SU-DHL-6 (cell line): ENCODE data around the gene GSG1.

Experiments
- CTCF ChIP-seq: fragments of 200-600 bp; sonication (generic); IDR thresholded peaks from one replicate; pipeline ENCODE4 v1.5.1; 2017; ENCODE audit warnings: antibody characterized with exemption, mild to moderate bottlenecking, low read length, moderate library complexity; ENCODE audit not compliant: insufficient read depth, poor library complexity, severe bottlenecking
- EZH2phosphoT487 ChIP-seq: fragments of 200-600 bp; sonication (generic), shearing (Covaris generic); conservative IDR thresholded peaks from 2 replicates; pipeline ENCODE4 v1.6.1; 2018; ENCODE audit warnings: mild to moderate bottlenecking, antibody characterized with exemption, low read length, moderate library complexity, mixed read lengths

DNA sequence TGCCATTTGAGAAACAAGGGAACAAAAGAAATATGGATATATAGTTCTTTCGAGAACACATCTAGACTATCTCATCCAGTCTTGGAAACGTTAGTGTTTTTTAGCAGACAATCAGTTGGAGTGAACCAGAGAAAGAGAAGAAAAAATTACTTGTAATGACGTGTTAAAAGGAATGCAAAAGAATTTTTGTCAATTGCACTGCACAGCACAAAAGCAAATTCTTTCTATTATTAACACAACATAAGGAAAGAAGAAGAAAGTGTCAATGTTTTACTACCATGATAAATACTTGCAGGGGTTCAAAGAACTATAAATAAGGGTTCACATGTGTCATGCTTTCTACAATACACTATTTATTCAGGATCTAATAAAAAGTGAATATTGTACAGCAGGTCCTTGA, 27.5 kb upstream of the GSG1 start:
- TF ChIP-seq CTCF (no peak), EZH2phosphoT487 (no peak)
